Endothelial cell of umbilical vein (primary cell): Measurements from ENCODE around the gene CCDC69. TPM values are rescaled to one million over a fixed set of nuclear protein-coding genes. Genes with fewer than 3 reads are reported as not detected.

Source experiments
- BruUV-seq: library from RNA; stranded (reverse); fragments of 400-500 nt; replicated peaks from 2 replicates; lab custom pipeline; 2021; lab: Mats Ljungman, UMichigan
- CTCF ChIA-PET: fragments of 300-600, 350-600 bp; sonication (Branson Sonifier 250); formaldehyde crosslinking; loops from one replicate; lab custom pipeline; 2021; ENCODE audit warnings: antibody characterized with exemption, inconsistent platforms; lab: Charles Lee
- POLR2A ChIA-PET: fragments of 300-600, 350-600 bp; sonication (Branson Sonifier 250); formaldehyde crosslinking; loops from one replicate; lab custom pipeline; 2021; ENCODE audit warnings: antibody characterized with exemption, inconsistent platforms; lab: Charles Lee
- DNase-seq: peaks from one replicate; pipeline ENCODE4 v3.0.0-alpha.2; 2011; ENCODE audit warnings: low read depth, low spot score
- FAIRE-seq: peaks from 2 replicates; lab custom pipeline; 2011; peaks lifted over from hg19 to GRCh38; lab: Jason Lieb, UNC
- H2AFZ ChIP-seq: 2 replicates; pipeline ENCODE4 v1.6.0; 2012; ENCODE audit warnings: low read depth, low read length, control low read depth, inconsistent platforms
- H3K27ac ChIP-seq: 2 replicates; pipeline ENCODE4 v1.5.1; 2011; ENCODE audit warnings: low read depth, mild to moderate bottlenecking, control low read depth, low read length, moderate library complexity; ENCODE audit not compliant: insufficient read depth
- H3K27me3 ChIP-seq, 2 experiments: 2 replicates each; pipeline versions ENCODE4 v1.6.0 to v1.6.1; 2011; ENCODE audit warnings: low read length in 2 of 2, mixed read lengths in 1 of 2; ENCODE audit not compliant: control insufficient read depth in 2 of 2, insufficient read depth in 2 of 2
- H3K36me3 ChIP-seq, 2 experiments: 2 replicates in 1 of 2; 3 replicates in 1 of 2; pipeline ENCODE4 v1.5.1; 2011; ENCODE audit warnings: low read length in 2 of 2, mild to moderate bottlenecking in 1 of 2, moderate library complexity in 1 of 2; ENCODE audit not compliant: control insufficient read depth in 2 of 2, insufficient read depth in 2 of 2; ENCODE audit errors: extremely low read depth in 1 of 2
- H3K4me1 ChIP-seq: 3 replicates; pipeline ENCODE4 v1.5.1; 2011; ENCODE audit warnings: mild to moderate bottlenecking, low read length; ENCODE audit not compliant: control insufficient read depth, insufficient read depth; ENCODE audit errors: extremely low read depth
- H3K4me2 ChIP-seq: 2 replicates; pipeline ENCODE4 v1.6.1; 2011; ENCODE audit warnings: low read length, control low read depth, mixed read lengths; ENCODE audit not compliant: insufficient read depth
- H3K4me3 ChIP-seq, 3 experiments: fragments of 200-600 bp in 1 of 3; sonication (generic), shearing (Covaris generic) in 1 of 3; replicated peaks in 1 of 3; 2 replicates each; pipeline ENCODE4 v1.5.1; 2011 to 2016; ENCODE audit warnings: control low read depth in 3 of 3, low read length in 3 of 3, mild to moderate bottlenecking in 2 of 3, inconsistent platforms in 1 of 3, low read depth in 1 of 3, moderate library complexity in 1 of 3; ENCODE audit not compliant: insufficient read depth in 1 of 3
- H3K79me2 ChIP-seq: 2 replicates; pipeline ENCODE4 v1.6.0; 2012; ENCODE audit warnings: low read length, inconsistent platforms; ENCODE audit not compliant: control insufficient read depth, insufficient read depth
- H3K9ac ChIP-seq: replicated peaks from 2 replicates; pipeline ENCODE3; 2011; ENCODE audit warnings: low read length, control low read depth; ENCODE audit not compliant: insufficient read depth; ENCODE audit errors: extremely low read depth
- H3K9me1 ChIP-seq: replicated peaks from 3 replicates; pipeline ENCODE4 v1.6.0; 2011; ENCODE audit warnings: mild to moderate bottlenecking, low read length; ENCODE audit not compliant: control insufficient read depth, insufficient read depth; ENCODE audit errors: extremely low read depth
- H3K9me3 ChIP-seq: replicated peaks from 2 replicates; pipeline ENCODE4 v1.5.1; 2012; ENCODE audit warnings: low read length, inconsistent platforms; ENCODE audit not compliant: control insufficient read depth, insufficient read depth
- H4K20me1 ChIP-seq: replicated peaks from 2 replicates; pipeline ENCODE3; 2011; ENCODE audit warnings: mild to moderate bottlenecking, low read length; ENCODE audit not compliant: control insufficient read depth, insufficient read depth; ENCODE audit errors: extremely low read depth
- CTCF ChIP-seq, 2 donors: IDR thresholded peaks; 1 replicate in 1 of 2; 2 replicates in 1 of 2; pipeline ENCODE4 v1.5.1; 2011; ENCODE audit warnings: low read length in 2 of 2, mild to moderate bottlenecking in 2 of 2, moderate library complexity in 2 of 2, control low read depth in 1 of 2, inconsistent platforms in 1 of 2, low read depth in 1 of 2; ENCODE audit not compliant: insufficient read depth in 1 of 2; ENCODE audit errors: extremely low read depth in 1 of 2
- EZH2 ChIP-seq: IDR thresholded peaks from 2 replicates; pipeline ENCODE4 v1.6.1; 2012; ENCODE audit warnings: borderline replicate concordance, low read depth, mild to moderate bottlenecking, moderate library complexity, low read length, inconsistent platforms; ENCODE audit not compliant: severe bottlenecking
- FOS ChIP-seq: IDR thresholded peaks from 2 replicates; pipeline ENCODE4 v1.6.1; 2011; ENCODE audit warnings: mild to moderate bottlenecking, low read length, moderate library complexity, borderline replicate concordance; ENCODE audit not compliant: insufficient read depth
- GATA2 ChIP-seq: IDR thresholded peaks from 2 replicates; pipeline ENCODE4 v1.7.0; 2011; ENCODE audit warnings: low read depth, mild to moderate bottlenecking, moderate library complexity, mixed read lengths, low read length; ENCODE audit not compliant: insufficient read length, insufficient read depth
- JUN ChIP-seq: IDR thresholded peaks from 2 replicates; pipeline ENCODE4 v1.6.1; 2011; ENCODE audit warnings: borderline replicate concordance, low read depth; ENCODE audit not compliant: insufficient read length, insufficient read depth
- MAX ChIP-seq: IDR thresholded peaks from 2 replicates; pipeline ENCODE4 v1.6.1; 2011; ENCODE audit not compliant: insufficient read depth, insufficient read length
- MYC ChIP-seq: IDR thresholded peaks from one replicate; pipeline ENCODE4 v1.6.1; 2011; ENCODE audit warnings: mild to moderate bottlenecking, low read depth, low read length
- POLR2A ChIP-seq: IDR thresholded peaks from 2 replicates; pipeline ENCODE4 v1.6.1; 2012; ENCODE audit warnings: low read depth, mild to moderate bottlenecking, control low read depth, low read length
- POLR2AphosphoS5 ChIP-seq: IDR thresholded peaks from 2 replicates; pipeline ENCODE4 v1.6.1; 2012; ENCODE audit warnings: low read depth, mild to moderate bottlenecking, control low read depth, low read length, moderate library complexity; ENCODE audit not compliant: insufficient read depth
- dilution Hi-C: fragments of 300-500 bp; cut with MboI; formaldehyde crosslinking; loops from one replicate; pipeline ENCODE4 v1.15.0; 2019; ENCODE audit warnings: low sequenced_read_pairs; ENCODE audit not compliant: extremely low pct_ligation_motif_present
- intact Hi-C: fragments of 100-400 bp; cut with micrococcal nuclease; formaldehyde crosslinking; loops from one replicate; pipeline ENCODE4 v1.10.0; 2022
- polyA plus RNA-seq, 4 experiments: library from polyadenylated mRNA; depleted of rRNA in 3 of 4; stranded (reverse) in 3 of 4; unstranded in 1 of 4; fragments of >200 nt; gene quantifications; 2 replicates each; pipeline versions ENCODE4 v1.2.1 to v1.2.3, GENCODE V29; 2011 to 2012; ENCODE audit warnings: missing spikeins in 1 of 4
- total RNA-seq: library from RNA; stranded (reverse); gene quantifications from 2 replicates; pipeline ENCODE4 v1.2.3, GENCODE V29; 2021

CCDC69 gene
- total and polyA plus RNA-seq, 2 donors (not counting 3 experiments of a cell fraction or from before 2014, with no cell fraction given): 4.1 to 4.5 TPM

- dilution Hi-C loops: no loop called here
- no peak overlapping the region for H3K4me2 ChIP-seq
- H3K27ac ChIP-seq: no peak overlapping the region
- intact Hi-C loops: no loop called here
- TF ChIP-seq POLR2A: no peak
- no peak for TF ChIP-seq EZH2
- no peak for TF ChIP-seq CTCF (IDR thresholded peaks at IDR 0.05; ENCODE audit: extremely low read depth in 1 of 2, insufficient read depth in 1 of 2, low read depth in 1 of 2, low read length in 2 of 2)
- no peak for TF ChIP-seq MAX
- no peak overlapping the region for H2AFZ ChIP-seq
- H3K9me1 ChIP-seq: no peaks in the 10 kb centered on the region
- BruUV-seq: no TSS peak
- no peak overlapping the region for H3K4me3 ChIP-seq
- ChIA-PET CTCF (no interaction called here), POLR2A (no interaction called here)
- peaks cover 5% of the 10 kb centered on the region for H3K4me1 ChIP-seq
- FAIRE-seq: no peak
- no peak for DNase-seq
- H3K9me3 ChIP-seq: no peaks in the 10 kb centered on the region
- no peak overlapping the region for H3K9ac ChIP-seq
- no peaks in the 10 kb centered on the region for H3K79me2 ChIP-seq
- peaks cover 0 to 7% of the 10 kb centered on the region in 2 experiments for H3K36me3 ChIP-seq
- no peaks in the 10 kb centered on the region for H4K20me1 ChIP-seq
- no peaks in the 10 kb centered on the region for H3K27me3 ChIP-seq
Observed at GRCh38 chr5:151262532-151262931, 38.6 kb upstream of the CCDC69 start.

- no peaks in the 10 kb centered on the region for H3K36me3 ChIP-seq
- POLR2A ChIA-PET: no interaction called here
- dilution Hi-C loops: no loop called here
- BruUV-seq: no TSS peak
- TF ChIP-seq MYC (no peak), GATA2 (no peak), FOS (no peak), POLR2AphosphoS5 (no peak), JUN (no peak), CTCF (IDR thresholded peaks at IDR 0.05; ENCODE audit: extremely low read depth in 1 of 2, insufficient read depth in 1 of 2, low read depth in 1 of 2, low read length in 2 of 2) (no peak), POLR2A (no peak), MAX (no peak), EZH2 (no peak)
- no peaks in the 10 kb centered on the region for H3K9me3 ChIP-seq
- H3K4me3 ChIP-seq: no peak overlapping the region
- H2AFZ ChIP-seq: no peak overlapping the region
- intact Hi-C loops: loop anchor here (10.0 kb wide), 1 partner anchor 515 kb away; the partner anchor contains the start of gene G3BP1
- no peaks in the 10 kb centered on the region for H3K9me1 ChIP-seq
- H3K4me1 ChIP-seq: peaks cover 5% of the 10 kb centered on the region
- H3K27me3 ChIP-seq: no peaks in the 10 kb centered on the region
- H3K79me2 ChIP-seq: no peaks in the 10 kb centered on the region
- no peak for DNase-seq
- no peak overlapping the region for H3K4me2 ChIP-seq
- H3K27ac ChIP-seq: no peak overlapping the region
- H3K9ac ChIP-seq: no peak overlapping the region
- FAIRE-seq: no peak
- H4K20me1 ChIP-seq: no peaks in the 10 kb centered on the region
- CTCF ChIA-PET: no interaction called here
Observed at GRCh38 chr5:151259931-151260330, 36.0 kb upstream of the CCDC69 start.
